Measurements from ENCODE around the gene TOMM40. TPM values are rescaled to one million over a fixed set of nuclear protein-coding genes. Genes with fewer than 3 reads are reported as not detected.
A peak's percentile ranks its signal among the peaks of the same experiment; 100 is the strongest.

TOMM40 gene
- total and polyA plus RNA-seq, 2 of the 13 experiments (the other 11 are each of a cell fraction or from before 2014, with no cell fraction given): 72.0 to 110 TPM

DNA sequence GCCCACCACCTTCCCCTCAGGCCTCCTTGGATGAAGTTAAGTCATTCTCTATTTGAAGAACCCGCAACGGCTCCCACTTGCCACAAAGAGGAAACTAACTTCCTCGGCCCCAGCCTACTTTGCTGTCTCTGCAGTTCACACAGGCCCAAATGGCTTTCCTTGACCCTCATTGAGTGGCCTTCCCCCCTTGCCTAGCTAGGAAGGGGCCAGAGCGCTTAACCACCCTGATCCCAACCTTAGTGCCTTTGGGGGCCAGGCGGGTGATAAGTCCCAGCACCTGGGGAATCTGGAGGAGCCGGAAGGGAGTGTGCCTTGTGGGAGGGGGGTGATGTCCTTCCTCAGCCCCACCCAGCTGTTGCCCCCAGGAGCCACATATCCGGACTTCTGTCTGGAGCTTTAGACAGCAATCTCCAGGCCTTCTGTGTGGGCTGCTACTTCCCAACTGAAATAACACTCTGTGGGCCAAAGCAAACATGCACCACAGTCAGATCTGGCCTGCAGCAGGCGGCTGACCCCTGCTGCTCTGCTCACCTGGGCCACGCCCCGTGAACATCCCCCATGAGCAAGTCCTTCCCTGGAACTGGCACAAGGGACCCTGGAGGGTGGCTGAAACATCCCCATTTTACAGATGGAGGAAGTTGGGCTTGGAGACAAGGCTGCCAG is 34.5 kb upstream of the TOMM40 start (continued):
- TF ChIP-seq, protein P1, sequence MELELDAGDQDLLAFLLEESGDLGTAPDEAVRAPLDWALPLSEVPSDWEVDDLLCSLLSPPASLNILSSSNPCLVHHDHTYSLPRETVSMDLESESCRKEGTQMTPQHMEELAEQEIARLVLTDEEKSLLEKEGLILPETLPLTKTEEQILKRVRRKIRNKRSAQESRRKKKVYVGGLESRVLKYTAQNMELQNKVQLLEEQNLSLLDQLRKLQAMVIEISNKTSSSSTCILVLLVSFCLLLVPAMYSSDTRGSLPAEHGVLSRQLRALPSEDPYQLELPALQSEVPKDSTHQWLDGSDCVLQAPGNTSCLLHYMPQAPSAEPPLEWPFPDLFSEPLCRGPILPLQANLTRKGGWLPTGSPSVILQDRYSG (CRISPR knock-in tag; IDR thresholded peaks at IDR 0.05): no peak
- TF ChIP-seq POLR2G (IDR thresholded peaks at IDR 0.05; ENCODE audit: low read depth, low read length) (no peak), ZNF121 (CRISPR knock-in tag; IDR thresholded peaks at IDR 0.05) (no peak), AGO1 (IDR thresholded peaks at IDR 0.05; ENCODE audit: low read depth, low read length, poor library complexity, severe bottlenecking) (no peak), CTCF (CRISPR knock-in tag; IDR thresholded peaks at IDR 0.05) (peak; percentile 29; the same call in 1 of the 2 replicates), GATA4 (IDR thresholded peaks at IDR 0.05; ENCODE audit: borderline replicate concordance, low read depth) (no peak), DNMT3B (CRISPR knock-in tag; conservative IDR thresholded peaks at IDR 0.05) (no peak), ZNF441 (CRISPR knock-in tag; IDR thresholded peaks at IDR 0.05; ENCODE audit: borderline replicate concordance) (0 out of 2 replicates have a peak, but pooled peaks have one; percentile 33), ZNF496 (CRISPR knock-in tag; IDR thresholded peaks at IDR 0.05; ENCODE audit: insufficient replicate concordance) (no peak), ATM (IDR thresholded peaks at IDR 0.05; ENCODE audit: borderline replicate concordance) (no peak), ZNF432 (CRISPR knock-in tag; IDR thresholded peaks at IDR 0.05; ENCODE audit: borderline replicate concordance) (no peak), ZNF562 (CRISPR knock-in tag; IDR thresholded peaks at IDR 0.05; ENCODE audit: borderline replicate concordance) (no peak), DNMT1 (CRISPR knock-in tag; IDR thresholded peaks at IDR 0.05) (no peak), STAT5B (CRISPR knock-in tag; IDR thresholded peaks at IDR 0.05) (no peak)
- TF ChIP-seq, protein P2, sequence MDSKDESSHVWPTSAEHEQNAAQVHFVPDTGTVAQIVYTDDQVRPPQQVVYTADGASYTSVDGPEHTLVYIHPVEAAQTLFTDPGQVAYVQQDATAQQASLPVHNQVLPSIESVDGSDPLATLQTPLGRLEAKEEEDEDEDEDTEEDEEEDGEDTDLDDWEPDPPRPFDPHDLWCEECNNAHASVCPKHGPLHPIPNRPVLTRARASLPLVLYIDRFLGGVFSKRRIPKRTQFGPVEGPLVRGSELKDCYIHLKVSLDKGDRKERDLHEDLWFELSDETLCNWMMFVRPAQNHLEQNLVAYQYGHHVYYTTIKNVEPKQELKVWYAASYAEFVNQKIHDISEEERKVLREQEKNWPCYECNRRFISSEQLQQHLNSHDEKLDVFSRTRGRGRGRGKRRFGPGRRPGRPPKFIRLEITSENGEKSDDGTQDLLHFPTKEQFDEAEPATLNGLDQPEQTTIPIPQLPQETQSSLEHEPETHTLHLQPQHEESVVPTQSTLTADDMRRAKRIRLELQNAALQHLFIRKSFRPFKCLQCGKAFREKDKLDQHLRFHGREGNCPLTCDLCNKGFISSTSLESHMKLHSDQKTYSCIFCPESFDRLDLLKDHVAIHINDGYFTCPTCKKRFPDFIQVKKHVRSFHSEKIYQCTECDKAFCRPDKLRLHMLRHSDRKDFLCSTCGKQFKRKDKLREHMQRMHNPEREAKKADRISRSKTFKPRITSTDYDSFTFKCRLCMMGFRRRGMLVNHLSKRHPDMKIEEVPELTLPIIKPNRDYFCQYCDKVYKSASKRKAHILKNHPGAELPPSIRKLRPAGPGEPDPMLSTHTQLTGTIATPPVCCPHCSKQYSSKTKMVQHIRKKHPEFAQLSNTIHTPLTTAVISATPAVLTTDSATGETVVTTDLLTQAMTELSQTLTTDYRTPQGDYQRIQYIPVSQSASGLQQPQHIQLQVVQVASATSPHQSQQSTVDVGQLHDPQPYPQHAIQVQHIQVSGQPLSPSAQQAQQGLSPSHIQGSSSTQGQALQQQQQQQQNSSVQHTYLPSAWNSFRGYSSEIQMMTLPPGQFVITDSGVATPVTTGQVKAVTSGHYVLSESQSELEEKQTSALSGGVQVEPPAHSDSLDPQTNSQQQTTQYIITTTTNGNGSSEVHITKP (CRISPR knock-in tag; IDR thresholded peaks at IDR 0.05; ENCODE audit: low read depth): 0 out of 2 replicates have a peak, but pooled peaks have one; percentile 30
- TF ChIP-seq, protein P3, sequence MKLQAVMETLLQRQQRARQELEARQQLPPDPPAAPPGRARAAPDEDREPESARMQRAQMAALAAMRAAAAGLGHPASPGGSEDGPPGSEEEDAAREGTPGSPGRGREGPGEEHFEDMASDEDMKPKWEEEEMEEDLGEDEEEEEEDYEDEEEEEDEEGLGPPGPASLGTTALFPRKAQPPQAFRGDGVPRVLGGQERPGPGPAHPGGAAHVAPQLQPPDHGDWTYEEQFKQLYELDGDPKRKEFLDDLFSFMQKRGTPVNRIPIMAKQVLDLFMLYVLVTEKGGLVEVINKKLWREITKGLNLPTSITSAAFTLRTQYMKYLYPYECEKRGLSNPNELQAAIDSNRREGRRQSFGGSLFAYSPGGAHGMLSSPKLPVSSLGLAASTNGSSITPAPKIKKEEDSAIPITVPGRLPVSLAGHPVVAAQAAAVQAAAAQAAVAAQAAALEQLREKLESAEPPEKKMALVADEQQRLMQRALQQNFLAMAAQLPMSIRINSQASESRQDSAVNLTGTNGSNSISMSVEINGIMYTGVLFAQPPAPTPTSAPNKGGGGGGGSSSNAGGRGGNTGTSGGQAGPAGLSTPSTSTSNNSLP (IDR thresholded peaks at IDR 0.05; ENCODE audit: low read depth, low read length): no peak
- TF ChIP-seq, protein P4, sequence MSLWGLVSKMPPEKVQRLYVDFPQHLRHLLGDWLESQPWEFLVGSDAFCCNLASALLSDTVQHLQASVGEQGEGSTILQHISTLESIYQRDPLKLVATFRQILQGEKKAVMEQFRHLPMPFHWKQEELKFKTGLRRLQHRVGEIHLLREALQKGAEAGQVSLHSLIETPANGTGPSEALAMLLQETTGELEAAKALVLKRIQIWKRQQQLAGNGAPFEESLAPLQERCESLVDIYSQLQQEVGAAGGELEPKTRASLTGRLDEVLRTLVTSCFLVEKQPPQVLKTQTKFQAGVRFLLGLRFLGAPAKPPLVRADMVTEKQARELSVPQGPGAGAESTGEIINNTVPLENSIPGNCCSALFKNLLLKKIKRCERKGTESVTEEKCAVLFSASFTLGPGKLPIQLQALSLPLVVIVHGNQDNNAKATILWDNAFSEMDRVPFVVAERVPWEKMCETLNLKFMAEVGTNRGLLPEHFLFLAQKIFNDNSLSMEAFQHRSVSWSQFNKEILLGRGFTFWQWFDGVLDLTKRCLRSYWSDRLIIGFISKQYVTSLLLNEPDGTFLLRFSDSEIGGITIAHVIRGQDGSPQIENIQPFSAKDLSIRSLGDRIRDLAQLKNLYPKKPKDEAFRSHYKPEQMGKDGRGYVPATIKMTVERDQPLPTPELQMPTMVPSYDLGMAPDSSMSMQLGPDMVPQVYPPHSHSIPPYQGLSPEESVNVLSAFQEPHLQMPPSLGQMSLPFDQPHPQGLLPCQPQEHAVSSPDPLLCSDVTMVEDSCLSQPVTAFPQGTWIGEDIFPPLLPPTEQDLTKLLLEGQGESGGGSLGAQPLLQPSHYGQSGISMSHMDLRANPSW (CRISPR knock-in tag; IDR thresholded peaks at IDR 0.05; ENCODE audit: borderline replicate concordance): no peak

Data from HepG2 (cell line).